GM12864 (cell line): ENCODE results near the gene NELL1.
"Not testable (repeated sequence)": the region's sequence is repeated elsewhere in the genome, so short reads cannot be mapped to it uniquely, and the experiment has no call there.

Source experiments
- DNase-seq: peaks from one replicate; pipeline ENCODE4 v3.0.0-alpha.2; 2011; ENCODE audit warnings: low read depth
- H3K4me3 ChIP-seq: 2 replicates; pipeline ENCODE4 v1.5.1; 2011; ENCODE audit warnings: mild to moderate bottlenecking, low read depth, low read length, control low read depth
- CTCF ChIP-seq: IDR thresholded peaks from 2 replicates; pipeline ENCODE4 v1.5.1; 2011; ENCODE audit warnings: low read depth, mild to moderate bottlenecking, moderate library complexity, low read length, control low read depth, inconsistent platforms; ENCODE audit errors: missing control alignments

NELL1 gene

GRCh38 chr11:21119411-21119810, 450.0 kb downstream of the NELL1 start:
- no peak for DNase-seq
- no peak overlapping the region for H3K4me3 ChIP-seq
- no peak for TF ChIP-seq CTCF

- DNase-seq: no peak
- TF ChIP-seq CTCF: no peak
- H3K4me3 ChIP-seq: no peak overlapping the region
These were observed 452.6 kb downstream of the NELL1 start for GRCh38 chr11:21121991-21122390.

- DNase-seq: no peak
- no peak for TF ChIP-seq CTCF
- H3K4me3 ChIP-seq: no peak overlapping the region
These were observed 453.1 kb downstream of the NELL1 start for GRCh38 chr11:21122523-21122922.

- no peak for TF ChIP-seq CTCF
- H3K4me3 ChIP-seq: no peak overlapping the region
- no peak for DNase-seq
These were observed 462.8 kb downstream of the NELL1 start for GRCh38 chr11:21132146-21132720.

- DNase-seq: no peak
- H3K4me3 ChIP-seq: no peak overlapping the region
- no peak for TF ChIP-seq CTCF
These were observed 463.9 kb downstream of the NELL1 start for GRCh38 chr11:21133244-21133643.

- no peak for TF ChIP-seq CTCF
- no peak for DNase-seq
- H3K4me3 ChIP-seq: no peak overlapping the region
These were observed 464.3 kb downstream of the NELL1 start for GRCh38 chr11:21133722-21134121.

- no peak overlapping the region for H3K4me3 ChIP-seq
- DNase-seq: no peak
- TF ChIP-seq CTCF: no peak
These were observed 468.4 kb downstream of the NELL1 start for GRCh38 chr11:21137803-21138202.

- H3K4me3 ChIP-seq, DNase-seq: not testable (repeated sequence)
These were observed 472.2 kb downstream of the NELL1 start for GRCh38 chr11:21141557-21141956.
